NCI-H146 treated with DMSO at 0.1 percent for 48 hours (cell line): ENCODE data around the gene CSNK2B.

Experiments used
- DNase-seq: peaks from one replicate; lab custom pipeline; 2025; ENCODE audit not compliant: unreplicated experiment; lab: John Stamatoyannopoulos, UW

Gene CSNK2B

GRCh38 chr6:31710523-31711219 lies 44.8 kb downstream of the CSNK2B start:
- DNase-seq, result no peak

DNA sequence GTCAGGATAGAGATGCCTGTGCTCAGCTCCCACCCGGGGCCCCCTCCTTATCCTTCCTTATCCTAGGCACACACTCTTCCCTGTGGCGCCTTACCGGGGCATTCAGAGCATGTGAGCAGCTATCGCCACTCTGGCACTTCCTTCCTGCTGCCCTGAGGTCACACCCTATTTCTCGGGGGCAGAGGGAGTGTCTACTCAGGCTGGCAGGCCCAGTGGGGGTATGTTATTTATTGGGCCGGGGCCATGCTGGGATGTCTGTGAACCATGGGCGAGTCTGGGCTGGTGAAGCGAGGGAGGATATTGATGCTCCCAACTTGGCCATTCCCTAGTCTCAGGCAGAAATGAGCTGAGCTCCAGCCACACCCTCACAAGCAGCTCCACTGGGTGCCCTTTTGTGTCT lies 45.4 kb downstream of the CSNK2B start:
- no peak for DNase-seq

DNA sequence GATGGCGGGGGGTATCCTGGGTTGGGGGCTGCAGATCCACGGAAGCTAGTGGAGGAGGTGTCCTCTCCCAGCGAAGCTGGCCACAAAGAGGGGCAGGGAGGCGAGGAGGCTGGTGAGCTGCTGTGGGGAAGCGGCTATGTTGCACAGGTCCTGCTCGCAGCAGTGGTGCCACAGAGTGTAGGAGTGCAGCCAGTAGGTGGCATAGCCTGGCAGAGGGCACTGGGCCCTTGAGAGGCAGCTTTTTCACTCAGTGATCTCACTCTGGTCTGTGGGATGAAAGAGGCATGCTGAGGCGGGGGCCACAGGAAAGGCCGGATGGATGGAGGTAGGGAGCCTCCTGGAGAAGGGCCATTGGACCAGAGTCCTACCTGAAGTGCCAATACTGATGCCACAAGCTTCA lies 46.4 kb downstream of the CSNK2B start:
- no peak for DNase-seq

GRCh38 chr6:31713465-31713864 lies 47.6 kb downstream of the CSNK2B start:
- no peak for DNase-seq

DNA sequence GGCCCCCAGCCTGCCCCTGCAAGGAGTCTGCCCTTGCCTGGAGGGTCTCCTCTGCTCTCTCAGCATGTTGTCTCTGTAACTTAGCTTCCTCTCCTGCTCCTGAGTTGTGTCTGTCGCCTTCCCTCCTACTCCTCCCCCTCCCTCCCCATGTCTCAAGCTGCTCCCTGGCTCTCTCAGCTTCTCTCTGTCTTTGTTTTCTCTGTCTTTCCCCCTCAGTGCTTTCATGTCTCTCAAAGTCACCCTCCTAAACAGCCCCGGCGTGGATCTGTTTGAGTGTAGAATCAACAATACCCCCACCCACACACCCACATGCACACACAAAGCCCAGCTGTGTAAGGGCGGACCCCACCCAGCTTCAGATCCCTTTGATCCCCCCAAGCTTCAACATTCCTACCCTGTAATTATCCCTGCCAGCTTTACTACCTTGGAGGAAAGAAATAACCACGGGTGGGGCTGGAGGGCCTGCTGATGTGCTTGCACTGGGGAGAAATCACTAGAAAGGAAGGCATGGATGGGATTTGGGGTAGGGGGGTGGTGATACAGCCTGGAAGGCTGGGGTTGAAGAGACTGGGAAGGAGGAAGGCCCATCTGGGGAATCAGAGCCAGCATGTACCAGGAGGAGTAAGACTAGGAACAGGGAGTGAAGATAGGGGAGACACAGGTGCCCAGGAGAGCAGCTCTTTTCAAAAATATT lies 48.3 kb downstream of the CSNK2B start:
- DNase-seq, result no peak

- no peak for DNase-seq
Measured at GRCh38 chr6:31715022-31715958, 49.4 kb downstream of the CSNK2B start, which contains the start of gene LY6G6D. LY6G6D (plus strand) TSS chr6:31715348; CDS start chr6:31715356, 8 bp downstream.

- no peak for DNase-seq
Measured at GRCh38 chr6:31717499-31718222, 51.8 kb downstream of the CSNK2B start.

GRCh38 chr6:31718265-31718664 lies 52.4 kb downstream of the CSNK2B start:
- DNase-seq, result no peak

DNA sequence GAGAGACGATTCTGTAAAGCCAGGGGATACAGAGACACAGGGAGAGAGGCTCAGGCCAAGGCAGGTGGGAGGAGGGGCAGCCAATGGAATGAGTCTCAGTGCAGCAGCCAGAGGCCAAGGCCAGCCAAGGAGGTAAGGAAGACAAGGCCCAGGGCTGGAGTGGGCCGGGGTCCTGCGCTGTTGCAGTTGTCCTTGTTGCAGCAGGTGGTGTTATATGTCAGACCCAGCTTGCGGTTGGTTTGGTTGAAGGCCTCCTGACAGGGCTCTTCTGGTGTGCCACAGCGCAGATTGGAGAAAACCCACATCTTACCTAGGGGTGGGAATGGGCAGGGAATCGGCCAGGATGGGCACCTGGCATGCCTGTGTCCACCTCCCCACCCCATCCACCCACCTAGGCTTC lies 53.1 kb downstream of the CSNK2B start:
- no peak for DNase-seq
